HEK293T (cell line): Measurements from ENCODE around the gene PSG5.
"Not testable (repeated sequence)": the region's sequence is repeated elsewhere in the genome, so short reads cannot be mapped to it uniquely, and the experiment has no call there.

Experiments
- CTCF ChIA-PET: fragments of 350-600 bp; formaldehyde crosslinking; extraction: SDS; loops from one replicate; lab custom pipeline; 2021; ENCODE audit warnings: antibody characterized with exemption, inconsistent platforms; lab: Yijun Ruan, JAX
- POLR2A ChIA-PET: fragments of 350-600 bp; formaldehyde crosslinking; extraction: SDS; loops from one replicate; lab custom pipeline; 2020; ENCODE audit warnings: antibody characterized with exemption, inconsistent platforms; lab: Yijun Ruan, JAX
- DNase-seq: peaks from one replicate; pipeline ENCODE4 v3.0.0; 2012; ENCODE audit warnings: mixed read lengths; ENCODE audit errors: extremely low spot score
- ARNT ChIP-seq: fragments of 450-650 bp; IDR thresholded peaks from 2 replicates; pipeline ENCODE4 v1.6.1; 2017; ENCODE audit warnings: mild to moderate bottlenecking
- CTBP1 ChIP-seq: fragments of 450-650 bp; IDR thresholded peaks from 2 replicates; pipeline ENCODE4 v1.6.1; 2016; ENCODE audit warnings: borderline replicate concordance
- ELF4 ChIP-seq: fragments of 450-650 bp; IDR thresholded peaks from 2 replicates; pipeline ENCODE4 v1.6.1; 2017; ENCODE audit warnings: antibody characterized with exemption
- FOXK2 ChIP-seq: fragments of 450-650 bp; IDR thresholded peaks from 2 replicates; pipeline ENCODE4 v1.6.1; 2016; ENCODE audit warnings: mild to moderate bottlenecking
- FOXM1 ChIP-seq: fragments of 450-650 bp; IDR thresholded peaks from 2 replicates; pipeline ENCODE4 v1.6.1; 2017; ENCODE audit warnings: mild to moderate bottlenecking, borderline replicate concordance
- LEF1 ChIP-seq: fragments of 450-650 bp; IDR thresholded peaks from 2 replicates; pipeline ENCODE4 v1.6.1; 2017; ENCODE audit warnings: mild to moderate bottlenecking, borderline replicate concordance
- NFRKB ChIP-seq: fragments of 450-650 bp; IDR thresholded peaks from 2 replicates; pipeline ENCODE4 v1.6.1; 2016; ENCODE audit warnings: mild to moderate bottlenecking, moderate library complexity
- SP1 ChIP-seq: fragments of 450-650 bp; IDR thresholded peaks from 2 replicates; pipeline ENCODE4 v1.6.1; 2017
- SUZ12 ChIP-seq: fragments of 450-650 bp; IDR thresholded peaks from 2 replicates; pipeline ENCODE4 v1.6.1; 2016; ENCODE audit warnings: mild to moderate bottlenecking
- TARDBP ChIP-seq: fragments of 450-650 bp; IDR thresholded peaks from 2 replicates; pipeline ENCODE4 v1.6.1; 2016
- ZNF384 ChIP-seq: fragments of 450-650 bp; IDR thresholded peaks from 2 replicates; pipeline ENCODE4 v1.6.1; 2016
- TF ChIP-seq, protein P1 (sequence below): fragments of 450-650 bp; IDR thresholded peaks from 2 replicates; pipeline ENCODE4 v1.6.1; 2016

The PSG5 gene

GRCh38 chr19:43186311-43186935 lies at the start of gene PSG5:
PSG5 (minus strand) TSS chr19:43186536; CDS start chr19:43186405, 131 bp downstream.
- CTCF ChIA-PET, POLR2A ChIA-PET, DNase-seq: not testable (repeated sequence)

- DNase-seq, POLR2A ChIA-PET: not testable (repeated sequence)
- CTCF ChIA-PET, result interaction anchor here (0.9 kb wide), 1 partner anchor 39 kb away, joined by 6 read pairs; no protein-coding TSS in a partner anchor
Measured at GRCh38 chr19:43235686-43236085, 49.4 kb upstream of the PSG5 start.

DNA sequence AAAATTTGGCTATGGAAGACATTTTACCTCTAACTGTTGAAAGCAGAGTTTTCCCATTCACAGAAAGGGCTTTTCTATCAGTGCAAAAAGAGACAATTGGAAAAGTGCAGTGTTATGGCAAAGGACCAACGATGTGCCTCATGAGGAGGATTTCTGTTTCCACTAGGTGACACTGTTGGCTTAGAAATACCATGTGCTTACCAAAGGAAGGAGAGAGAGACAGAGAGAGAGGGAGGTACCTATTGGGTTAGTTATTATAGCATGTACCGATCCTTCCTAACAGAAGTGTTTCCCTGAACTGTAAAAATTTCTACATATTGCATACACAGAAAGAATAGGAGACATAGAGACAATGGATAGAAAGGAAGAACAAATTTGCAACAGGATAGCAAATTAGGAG lies 43.0 kb upstream of the PSG5 start:
- no peak for TF ChIP-seq ZNF384
- TF ChIP-seq FOXM1, result no peak
- TF ChIP-seq NFRKB, result no peak
- no peak for TF ChIP-seq SP1
- no peak for TF ChIP-seq CTBP1
- TF ChIP-seq FOXK2, result no peak
- no peak for TF ChIP-seq SUZ12
- TF ChIP-seq, protein P1, sequence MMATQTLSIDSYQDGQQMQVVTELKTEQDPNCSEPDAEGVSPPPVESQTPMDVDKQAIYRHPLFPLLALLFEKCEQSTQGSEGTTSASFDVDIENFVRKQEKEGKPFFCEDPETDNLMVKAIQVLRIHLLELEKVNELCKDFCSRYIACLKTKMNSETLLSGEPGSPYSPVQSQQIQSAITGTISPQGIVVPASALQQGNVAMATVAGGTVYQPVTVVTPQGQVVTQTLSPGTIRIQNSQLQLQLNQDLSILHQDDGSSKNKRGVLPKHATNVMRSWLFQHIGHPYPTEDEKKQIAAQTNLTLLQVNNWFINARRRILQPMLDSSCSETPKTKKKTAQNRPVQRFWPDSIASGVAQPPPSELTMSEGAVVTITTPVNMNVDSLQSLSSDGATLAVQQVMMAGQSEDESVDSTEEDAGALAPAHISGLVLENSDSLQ, result no peak
- ChIA-PET CTCF (no interaction called here), POLR2A (no interaction called here)
- peak; percentile 22 for DNase-seq

DNA sequence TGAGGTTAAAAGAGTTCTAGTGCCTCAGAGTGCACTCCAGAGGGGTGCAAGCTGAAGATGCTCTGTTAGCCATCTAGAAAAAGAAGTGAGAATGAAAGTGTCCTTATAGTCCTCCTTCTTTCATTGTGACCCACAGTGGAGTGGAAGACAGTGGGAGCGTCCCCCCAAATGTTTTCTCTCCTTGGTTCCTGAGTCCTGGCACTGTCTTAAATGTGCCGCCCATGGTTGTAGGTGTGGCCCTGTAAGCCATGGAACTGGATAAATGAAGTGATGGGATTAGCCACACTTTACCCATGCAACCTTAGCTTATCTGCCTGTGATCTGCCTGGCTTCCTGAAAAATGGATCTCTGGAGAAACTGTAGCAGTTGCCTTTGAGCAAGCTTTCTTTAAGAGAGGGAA lies 42.4 kb upstream of the PSG5 start:
- DNase-seq, CTCF ChIA-PET, POLR2A ChIA-PET: not testable (repeated sequence)

DNA sequence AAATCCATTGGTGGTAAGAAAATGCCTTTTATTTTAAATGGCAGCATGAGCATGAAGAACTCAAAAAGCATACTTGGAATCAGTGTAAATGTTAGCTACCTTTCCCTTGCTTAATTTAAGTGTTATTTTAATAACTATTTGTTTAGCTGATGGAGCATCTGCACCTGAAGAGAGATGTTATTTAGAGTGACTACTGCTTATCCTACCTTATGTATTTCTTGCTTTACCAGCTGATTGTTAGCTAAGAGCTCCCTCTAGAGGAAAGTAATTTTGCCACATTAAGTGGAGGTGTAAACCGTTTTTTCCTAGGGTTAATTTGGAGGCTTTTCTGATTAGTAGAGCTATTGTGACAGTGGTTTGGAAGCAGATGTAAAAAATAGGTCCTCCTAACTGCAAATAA lies 40.6 kb upstream of the PSG5 start:
- POLR2A ChIA-PET, DNase-seq: not testable (repeated sequence)
- TF ChIP-seq FOXM1 (peak; percentile 76), ARNT (0 out of 2 replicates have a peak, but pooled peaks have one; percentile 23)
- CTCF ChIA-PET, result interaction anchor here (0.6 to 1.7 kb wide), 5 partner anchors 19 to 125 kb away, joined by 3 to 6 read pairs (median 3); no protein-coding TSS in a partner anchor

DNA sequence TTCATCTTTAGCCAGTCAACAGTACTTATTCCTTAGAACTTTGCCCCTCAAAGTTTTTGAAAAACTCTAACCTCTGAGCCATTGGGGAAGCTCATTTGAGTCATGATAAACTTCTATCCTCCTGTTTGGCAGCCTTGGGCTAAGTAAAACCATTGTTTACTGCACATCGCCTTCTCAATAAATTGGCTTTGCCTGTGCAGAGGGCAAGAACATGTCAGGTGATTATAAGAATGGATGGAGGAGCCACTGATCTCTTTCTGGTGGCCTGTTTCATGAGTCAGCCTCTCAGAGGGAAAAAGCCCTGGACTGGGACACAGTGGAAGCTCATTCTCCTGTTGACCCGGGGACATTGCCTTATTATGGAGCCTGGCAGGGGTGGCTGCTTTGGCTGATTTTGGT lies 38.5 kb upstream of the PSG5 start:
- ChIA-PET CTCF (interaction anchor here (0.7 to 1.4 kb wide), 5 partner anchors 14 to 52 kb away, joined by 3 to 4 read pairs (median 3); no protein-coding TSS in a partner anchor), POLR2A (interaction anchor here (1.2 kb wide), 1 partner anchor 33 kb away, joined by 3 read pairs; no protein-coding TSS in a partner anchor)
- DNase-seq, result no peak
- no peak for TF ChIP-seq SP1
- no peak for TF ChIP-seq ARNT
- TF ChIP-seq TARDBP, result no peak
- TF ChIP-seq ELF4, result no peak
- TF ChIP-seq LEF1, result no peak

- CTCF ChIA-PET, result interaction anchor here (0.7 to 1.4 kb wide), 5 partner anchors 14 to 53 kb away, joined by 3 to 4 read pairs (median 3); no protein-coding TSS in a partner anchor
- not testable (repeated sequence) for DNase-seq
- POLR2A ChIA-PET, result interaction anchor here (1.2 kb wide), 1 partner anchor 32 kb away, joined by 3 read pairs; no protein-coding TSS in a partner anchor
Measured at GRCh38 chr19:43224201-43224854, 38.0 kb upstream of the PSG5 start.

DNA sequence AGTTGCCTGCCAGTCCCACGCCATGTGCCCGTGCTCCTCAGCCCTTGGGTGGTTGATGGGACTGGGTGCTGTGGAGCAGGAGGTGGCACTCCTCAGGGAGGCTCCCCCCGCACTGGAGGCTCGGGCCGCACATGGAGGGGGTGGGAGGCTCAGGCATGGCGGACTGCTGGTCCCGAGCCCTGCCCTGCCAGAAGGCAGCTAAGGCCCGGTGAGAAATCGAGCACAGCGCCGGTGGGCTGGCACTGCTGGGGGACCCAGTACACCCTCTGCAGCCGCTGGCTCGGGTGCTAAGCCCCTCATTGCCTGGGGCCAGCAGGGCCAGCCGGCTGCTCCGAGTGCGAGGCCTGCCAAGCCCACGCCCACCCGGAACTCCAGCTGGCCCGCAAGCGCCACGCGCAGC lies 35.6 kb upstream of the PSG5 start:
- CTCF ChIA-PET, result interaction anchor here (1.0 kb wide), 1 partner anchor 11 kb away, joined by 3 read pairs; no protein-coding TSS in a partner anchor
- POLR2A ChIA-PET, result interaction anchor here (1.4 kb wide), 1 partner anchor 14 kb away, joined by 3 read pairs; no protein-coding TSS in a partner anchor
- not testable (repeated sequence) for DNase-seq

GRCh38 chr19:43219136-43219535 lies 32.8 kb upstream of the PSG5 start:
- DNase-seq, CTCF ChIA-PET, POLR2A ChIA-PET: not testable (repeated sequence)

DNA sequence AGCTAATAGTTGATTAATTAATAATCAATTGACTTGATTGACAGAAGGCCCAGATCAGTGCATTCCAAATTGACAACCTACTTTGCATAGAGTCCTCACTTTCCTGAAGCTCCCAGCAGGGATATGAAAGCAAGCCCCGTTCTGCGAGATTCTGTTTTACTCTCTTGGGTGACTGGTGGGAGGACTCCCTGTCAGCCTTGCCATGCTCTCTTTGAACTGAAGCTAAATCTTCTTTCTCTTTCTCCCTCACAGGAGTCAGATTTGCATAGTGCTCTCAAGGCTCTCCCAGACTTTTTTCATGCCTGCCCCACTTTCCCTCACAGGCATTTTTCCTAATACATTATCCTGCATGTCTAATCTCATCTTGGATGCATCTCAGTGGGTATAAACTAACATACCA lies 29.5 kb upstream of the PSG5 start:
- DNase-seq, POLR2A ChIA-PET: not testable (repeated sequence)
- CTCF ChIA-PET, result interaction anchor here (0.6 kb wide), 1 partner anchor 1355 kb away, joined by 3 read pairs; no protein-coding TSS in a partner anchor
